ENCODE data around the gene DLG2.

DLG2 gene

DNA sequence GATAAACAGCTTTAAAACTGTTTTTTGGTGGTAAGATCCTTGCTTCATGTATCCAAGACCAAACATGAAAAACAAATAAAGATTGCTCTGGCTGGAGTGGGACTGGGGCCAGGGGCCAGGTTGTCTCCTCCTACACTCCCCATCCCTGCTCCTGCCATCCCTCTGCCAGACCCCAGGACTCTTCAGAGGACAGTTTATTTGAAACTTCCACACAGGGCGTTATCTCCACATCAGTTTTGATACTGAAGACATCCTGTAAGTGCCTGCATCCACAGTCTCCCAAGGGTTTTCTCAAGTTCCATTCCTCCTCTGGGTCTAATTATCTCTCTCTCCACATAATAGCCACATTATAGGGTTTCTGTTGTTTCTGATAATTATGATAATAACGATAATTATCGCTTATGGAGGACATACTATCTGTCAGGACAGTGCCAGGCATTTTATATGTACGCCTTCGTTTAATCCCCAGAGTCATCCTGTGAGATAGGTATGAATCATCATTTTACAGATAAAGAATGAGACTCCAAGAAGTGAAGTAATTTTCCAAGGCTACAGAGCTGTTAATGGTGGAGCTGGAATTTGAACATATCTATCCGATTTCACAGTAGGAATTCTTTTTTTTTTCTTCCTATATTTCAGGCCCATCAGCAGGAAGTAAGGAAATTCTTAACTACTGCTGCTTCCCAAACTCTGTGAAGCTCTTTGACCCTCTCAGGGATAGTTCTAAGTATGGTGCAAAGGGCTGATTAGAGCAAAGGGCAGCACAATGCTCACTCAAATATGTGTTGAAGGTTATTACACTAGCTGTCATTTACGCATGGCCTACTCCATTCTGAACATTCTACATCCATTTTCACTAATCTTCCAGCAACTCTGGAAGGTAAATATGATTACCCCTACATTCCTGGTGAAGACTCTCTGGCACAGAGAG, 1852.9 kb downstream of the DLG2 start:
- Histone ChIP-seq H3K27ac (replicated peaks) (no peak overlapping the region), H3K4me3 (replicated peaks; ENCODE audit: insufficient read depth, low read length) (no peak overlapping the region), H3K27me3 (ENCODE audit: insufficient read depth, poor library complexity, severe bottlenecking) (no peaks in the 10 kb centered on the region)
- DNase-seq (ENCODE audit: low read depth in 1 of 2, low spot score in 1 of 2), result no peak
- TF ChIP-seq POLR2AphosphoS5 (IDR thresholded peaks at IDR 0.05; ENCODE audit: low read depth) (no peak), GABPA (IDR thresholded peaks at IDR 0.05; ENCODE audit: low read depth) (no peak), SPI1 (IDR thresholded peaks at IDR 0.05; ENCODE audit: borderline replicate concordance, low read depth) (no peak)
- TF ChIP-seq, protein P1, sequence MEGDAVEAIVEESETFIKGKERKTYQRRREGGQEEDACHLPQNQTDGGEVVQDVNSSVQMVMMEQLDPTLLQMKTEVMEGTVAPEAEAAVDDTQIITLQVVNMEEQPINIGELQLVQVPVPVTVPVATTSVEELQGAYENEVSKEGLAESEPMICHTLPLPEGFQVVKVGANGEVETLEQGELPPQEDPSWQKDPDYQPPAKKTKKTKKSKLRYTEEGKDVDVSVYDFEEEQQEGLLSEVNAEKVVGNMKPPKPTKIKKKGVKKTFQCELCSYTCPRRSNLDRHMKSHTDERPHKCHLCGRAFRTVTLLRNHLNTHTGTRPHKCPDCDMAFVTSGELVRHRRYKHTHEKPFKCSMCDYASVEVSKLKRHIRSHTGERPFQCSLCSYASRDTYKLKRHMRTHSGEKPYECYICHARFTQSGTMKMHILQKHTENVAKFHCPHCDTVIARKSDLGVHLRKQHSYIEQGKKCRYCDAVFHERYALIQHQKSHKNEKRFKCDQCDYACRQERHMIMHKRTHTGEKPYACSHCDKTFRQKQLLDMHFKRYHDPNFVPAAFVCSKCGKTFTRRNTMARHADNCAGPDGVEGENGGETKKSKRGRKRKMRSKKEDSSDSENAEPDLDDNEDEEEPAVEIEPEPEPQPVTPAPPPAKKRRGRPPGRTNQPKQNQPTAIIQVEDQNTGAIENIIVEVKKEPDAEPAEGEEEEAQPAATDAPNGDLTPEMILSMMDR (IDR thresholded peaks at IDR 0.05; ENCODE audit: insufficient read depth, low read length), result no peak
- TF ChIP-seq, protein P2, sequence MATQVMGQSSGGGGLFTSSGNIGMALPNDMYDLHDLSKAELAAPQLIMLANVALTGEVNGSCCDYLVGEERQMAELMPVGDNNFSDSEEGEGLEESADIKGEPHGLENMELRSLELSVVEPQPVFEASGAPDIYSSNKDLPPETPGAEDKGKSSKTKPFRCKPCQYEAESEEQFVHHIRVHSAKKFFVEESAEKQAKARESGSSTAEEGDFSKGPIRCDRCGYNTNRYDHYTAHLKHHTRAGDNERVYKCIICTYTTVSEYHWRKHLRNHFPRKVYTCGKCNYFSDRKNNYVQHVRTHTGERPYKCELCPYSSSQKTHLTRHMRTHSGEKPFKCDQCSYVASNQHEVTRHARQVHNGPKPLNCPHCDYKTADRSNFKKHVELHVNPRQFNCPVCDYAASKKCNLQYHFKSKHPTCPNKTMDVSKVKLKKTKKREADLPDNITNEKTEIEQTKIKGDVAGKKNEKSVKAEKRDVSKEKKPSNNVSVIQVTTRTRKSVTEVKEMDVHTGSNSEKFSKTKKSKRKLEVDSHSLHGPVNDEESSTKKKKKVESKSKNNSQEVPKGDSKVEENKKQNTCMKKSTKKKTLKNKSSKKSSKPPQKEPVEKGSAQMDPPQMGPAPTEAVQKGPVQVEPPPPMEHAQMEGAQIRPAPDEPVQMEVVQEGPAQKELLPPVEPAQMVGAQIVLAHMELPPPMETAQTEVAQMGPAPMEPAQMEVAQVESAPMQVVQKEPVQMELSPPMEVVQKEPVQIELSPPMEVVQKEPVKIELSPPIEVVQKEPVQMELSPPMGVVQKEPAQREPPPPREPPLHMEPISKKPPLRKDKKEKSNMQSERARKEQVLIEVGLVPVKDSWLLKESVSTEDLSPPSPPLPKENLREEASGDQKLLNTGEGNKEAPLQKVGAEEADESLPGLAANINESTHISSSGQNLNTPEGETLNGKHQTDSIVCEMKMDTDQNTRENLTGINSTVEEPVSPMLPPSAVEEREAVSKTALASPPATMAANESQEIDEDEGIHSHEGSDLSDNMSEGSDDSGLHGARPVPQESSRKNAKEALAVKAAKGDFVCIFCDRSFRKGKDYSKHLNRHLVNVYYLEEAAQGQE (IDR thresholded peaks at IDR 0.05; ENCODE audit: insufficient replicate concordance, low read depth), result no peak

DNA sequence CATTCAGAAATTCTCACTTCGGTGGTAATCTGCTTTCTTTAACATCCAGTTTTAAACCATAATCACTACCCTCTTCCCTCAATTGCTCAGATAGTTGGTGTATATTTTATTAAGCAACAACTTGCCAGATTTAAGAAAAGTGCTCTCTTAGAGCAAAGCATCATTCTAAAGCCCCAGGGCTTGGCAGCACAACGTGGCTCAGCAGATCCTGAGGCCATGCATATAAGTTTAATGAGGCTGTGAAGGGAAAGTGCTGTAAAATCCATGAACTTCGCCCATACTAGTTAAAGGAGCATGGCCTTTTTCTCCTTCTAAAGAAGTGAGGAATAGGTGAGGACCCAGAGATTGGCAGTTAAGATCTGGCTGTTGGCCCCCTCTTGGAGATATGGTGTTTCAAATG, 1858.7 kb downstream of the DLG2 start:
- H3K27ac ChIP-seq (replicated peaks), result no peak overlapping the region
- no peak for TF ChIP-seq SPI1 (IDR thresholded peaks at IDR 0.05; ENCODE audit: borderline replicate concordance, low read depth)
- no peak for TF ChIP-seq POLR2AphosphoS5 (IDR thresholded peaks at IDR 0.05; ENCODE audit: low read depth)
- TF ChIP-seq GABPA (IDR thresholded peaks at IDR 0.05; ENCODE audit: low read depth), result no peak
- TF ChIP-seq, protein P2 (IDR thresholded peaks at IDR 0.05; ENCODE audit: insufficient replicate concordance, low read depth), result no peak
- TF ChIP-seq, protein P1 (IDR thresholded peaks at IDR 0.05; ENCODE audit: insufficient read depth, low read length), result no peak
- no peaks in the 10 kb centered on the region for H3K27me3 ChIP-seq (ENCODE audit: insufficient read depth, poor library complexity, severe bottlenecking)
- no peak for DNase-seq (ENCODE audit: low read depth in 1 of 2, low spot score in 1 of 2)
- H3K4me3 ChIP-seq (replicated peaks; ENCODE audit: insufficient read depth, low read length), result no peak overlapping the region

DNA sequence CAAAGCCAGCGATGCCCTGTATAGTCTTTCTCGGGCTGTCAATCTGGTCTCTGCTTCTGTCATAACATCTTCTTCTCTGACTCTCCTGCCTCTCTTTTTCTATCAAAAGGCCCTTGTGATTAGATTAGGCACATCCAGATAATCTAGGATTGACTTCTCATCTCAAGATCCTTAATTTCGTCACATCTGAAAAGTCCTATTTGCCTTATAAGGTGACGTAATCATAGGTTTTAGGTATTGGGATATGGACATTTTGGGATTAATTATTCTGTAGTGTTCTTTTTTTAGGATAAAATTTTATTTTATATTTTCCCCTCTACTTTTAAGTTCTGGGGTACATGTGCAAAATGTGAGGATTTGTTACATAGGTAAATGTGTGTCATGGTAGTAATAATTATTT, 1860.2 kb downstream of the DLG2 start:
- TF ChIP-seq POLR2AphosphoS5 (IDR thresholded peaks at IDR 0.05; ENCODE audit: low read depth) (no peak), SPI1 (IDR thresholded peaks at IDR 0.05; ENCODE audit: borderline replicate concordance, low read depth) (no peak), GABPA (IDR thresholded peaks at IDR 0.05; ENCODE audit: low read depth) (no peak)
- TF ChIP-seq, protein P2 (IDR thresholded peaks at IDR 0.05; ENCODE audit: insufficient replicate concordance, low read depth), result no peak
- TF ChIP-seq, protein P1 (IDR thresholded peaks at IDR 0.05; ENCODE audit: insufficient read depth, low read length), result no peak
- Histone ChIP-seq H3K27me3 (ENCODE audit: insufficient read depth, poor library complexity, severe bottlenecking) (no peaks in the 10 kb centered on the region), H3K27ac (replicated peaks) (no peak overlapping the region), H3K4me3 (replicated peaks; ENCODE audit: insufficient read depth, low read length) (no peak overlapping the region)
- DNase-seq (ENCODE audit: low read depth in 1 of 2, low spot score in 1 of 2), result no peak
